Measurements from ENCODE around the gene PIGR.

The PIGR gene

GRCh38 chr1:206898915-206899431 lies 47.3 kb downstream of the PIGR start:
- Histone ChIP-seq H3K27ac (ENCODE audit: low read depth, low read length) (peak overlapping the region; percentile 73), H3K36me3 (ENCODE audit: insufficient read depth, low read length) (no peaks in the 10 kb centered on the region), H2AFZ (ENCODE audit: low read length, unreplicated experiment) (no peak overlapping the region), H3K27me3 (ENCODE audit: insufficient read depth, low read length) (no peaks in the 10 kb centered on the region), H3K79me2 (ENCODE audit: control insufficient read depth, insufficient read depth, low read length, unreplicated experiment) (no peaks in the 10 kb centered on the region), H3K4me1 (ENCODE audit: control insufficient read depth, insufficient read depth, low read length, unreplicated experiment) (peaks cover 56% of the 10 kb centered on the region), H3K4me3 (ENCODE audit: low read depth, low read length) (no peak overlapping the region)

- Histone ChIP-seq H3K4me1 (ENCODE audit: control insufficient read depth, insufficient read depth, low read length, unreplicated experiment) (peaks cover 55% of the 10 kb centered on the region), H3K27ac (ENCODE audit: low read depth, low read length) (peak overlapping the region; percentile 73), H3K79me2 (ENCODE audit: control insufficient read depth, insufficient read depth, low read length, unreplicated experiment) (no peaks in the 10 kb centered on the region), H2AFZ (ENCODE audit: low read length, unreplicated experiment) (peak overlapping the region; percentile 80), H3K36me3 (ENCODE audit: insufficient read depth, low read length) (no peaks in the 10 kb centered on the region), H3K27me3 (ENCODE audit: insufficient read depth, low read length) (no peaks in the 10 kb centered on the region), H3K4me3 (ENCODE audit: low read depth, low read length) (no peak overlapping the region)
Observed at GRCh38 chr1:206898089-206898914, 48.0 kb downstream of the PIGR start.

- peaks cover 63% of the 10 kb centered on the region for H3K4me1 ChIP-seq (ENCODE audit: control insufficient read depth, insufficient read depth, low read length, unreplicated experiment)
Observed at GRCh38 chr1:206897175-206897574, 49.1 kb downstream of the PIGR start, which contains the start of gene IL24. TSS of gene IL24 (plus strand) at chr1:206897443. CDS start at chr1:206897833, 390 bp downstream.

GRCh38 chr1:206896261-206896660 lies 50.0 kb downstream of the PIGR start:
- H3K27ac ChIP-seq (ENCODE audit: low read depth, low read length): peak overlapping the region; percentile 51; the same call in 1 of the 2 replicates
- no peaks in the 10 kb centered on the region for H3K36me3 ChIP-seq (ENCODE audit: insufficient read depth, low read length)
- H2AFZ ChIP-seq (ENCODE audit: low read length, unreplicated experiment): no peak overlapping the region
- H3K27me3 ChIP-seq (ENCODE audit: insufficient read depth, low read length): no peaks in the 10 kb centered on the region
- peaks cover 72% of the 10 kb centered on the region for H3K4me1 ChIP-seq (ENCODE audit: control insufficient read depth, insufficient read depth, low read length, unreplicated experiment)
- no peaks in the 10 kb centered on the region for H3K79me2 ChIP-seq (ENCODE audit: control insufficient read depth, insufficient read depth, low read length, unreplicated experiment)
- no peak overlapping the region for H3K4me3 ChIP-seq (ENCODE audit: low read depth, low read length)

More at GRCh38 chr1:206897175-206897574, 49.1 kb downstream of the PIGR start, which contains the start of gene IL24:
- no peaks in the 10 kb centered on the region for H3K79me2 ChIP-seq (ENCODE audit: control insufficient read depth, insufficient read depth, low read length, unreplicated experiment)
- peak within 1 kb of the TSS; percentile 73 for H3K27ac ChIP-seq (ENCODE audit: low read depth, low read length)
- peak within 1 kb of the TSS; percentile 80 for H2AFZ ChIP-seq (ENCODE audit: low read length, unreplicated experiment)
- H3K36me3 ChIP-seq (ENCODE audit: insufficient read depth, low read length): no peaks in the 10 kb centered on the region
- H3K27me3 ChIP-seq (ENCODE audit: insufficient read depth, low read length): no peaks in the 10 kb centered on the region
- H3K4me3 ChIP-seq (ENCODE audit: low read depth, low read length): no peak within 1 kb of the TSS

- Histone ChIP-seq H3K4me1 (ENCODE audit: control insufficient read depth, insufficient read depth, low read length, unreplicated experiment) (peaks cover 76% of the 10 kb centered on the region), H2AFZ (ENCODE audit: low read length, unreplicated experiment) (no peak overlapping the region), H3K4me3 (ENCODE audit: low read depth, low read length) (no peak overlapping the region), H3K27ac (ENCODE audit: low read depth, low read length) (peak overlapping the region; percentile 34), H3K27me3 (ENCODE audit: insufficient read depth, low read length) (no peaks in the 10 kb centered on the region), H3K36me3 (ENCODE audit: insufficient read depth, low read length) (no peaks in the 10 kb centered on the region), H3K79me2 (ENCODE audit: control insufficient read depth, insufficient read depth, low read length, unreplicated experiment) (no peaks in the 10 kb centered on the region)
Observed at GRCh38 chr1:206895837-206896242, 50.4 kb downstream of the PIGR start.

- H2AFZ ChIP-seq (ENCODE audit: low read length, unreplicated experiment): no peak overlapping the region
Observed at GRCh38 chr1:206895325-206895724, 50.9 kb downstream of the PIGR start.

GRCh38 chr1:206893380-206893779 lies 52.9 kb downstream of the PIGR start:
- Histone ChIP-seq H3K27ac (ENCODE audit: low read depth, low read length) (peak overlapping the region; percentile 94), H3K36me3 (ENCODE audit: insufficient read depth, low read length) (no peaks in the 10 kb centered on the region), H3K4me3 (ENCODE audit: low read depth, low read length) (no peak overlapping the region), H3K79me2 (ENCODE audit: control insufficient read depth, insufficient read depth, low read length, unreplicated experiment) (no peaks in the 10 kb centered on the region), H3K27me3 (ENCODE audit: insufficient read depth, low read length) (no peaks in the 10 kb centered on the region), H2AFZ (ENCODE audit: low read length, unreplicated experiment) (peak overlapping the region; percentile 37), H3K4me1 (ENCODE audit: control insufficient read depth, insufficient read depth, low read length, unreplicated experiment) (peaks cover 73% of the 10 kb centered on the region)

More at GRCh38 chr1:206895325-206895724, 50.9 kb downstream of the PIGR start:
- Histone ChIP-seq H3K36me3 (ENCODE audit: insufficient read depth, low read length) (no peaks in the 10 kb centered on the region), H3K27me3 (ENCODE audit: insufficient read depth, low read length) (no peaks in the 10 kb centered on the region), H3K79me2 (ENCODE audit: control insufficient read depth, insufficient read depth, low read length, unreplicated experiment) (no peaks in the 10 kb centered on the region), H3K27ac (ENCODE audit: low read depth, low read length) (peak overlapping the region; percentile 34), H3K4me1 (ENCODE audit: control insufficient read depth, insufficient read depth, low read length, unreplicated experiment) (peaks cover 81% of the 10 kb centered on the region), H3K4me3 (ENCODE audit: low read depth, low read length) (no peak overlapping the region)

- H3K27me3 ChIP-seq (ENCODE audit: insufficient read depth, low read length): no peaks in the 10 kb centered on the region
- H3K27ac ChIP-seq (ENCODE audit: low read depth, low read length): peak overlapping the region; percentile 94
Observed at GRCh38 chr1:206892351-206892984, 53.8 kb downstream of the PIGR start.

GRCh38 chr1:206891412-206891811 lies 54.9 kb downstream of the PIGR start:
- Histone ChIP-seq H3K27ac (ENCODE audit: low read depth, low read length) (peak overlapping the region; percentile 94), H3K4me1 (ENCODE audit: control insufficient read depth, insufficient read depth, low read length, unreplicated experiment) (peaks cover 68% of the 10 kb centered on the region), H3K79me2 (ENCODE audit: control insufficient read depth, insufficient read depth, low read length, unreplicated experiment) (no peaks in the 10 kb centered on the region), H2AFZ (ENCODE audit: low read length, unreplicated experiment) (no peak overlapping the region), H3K36me3 (ENCODE audit: insufficient read depth, low read length) (no peaks in the 10 kb centered on the region), H3K27me3 (ENCODE audit: insufficient read depth, low read length) (no peaks in the 10 kb centered on the region), H3K4me3 (ENCODE audit: low read depth, low read length) (no peak overlapping the region)

More at GRCh38 chr1:206892351-206892984, 53.8 kb downstream of the PIGR start:
- H3K4me1 ChIP-seq (ENCODE audit: control insufficient read depth, insufficient read depth, low read length, unreplicated experiment): peaks cover 73% of the 10 kb centered on the region
- no peaks in the 10 kb centered on the region for H3K36me3 ChIP-seq (ENCODE audit: insufficient read depth, low read length)
- H3K4me3 ChIP-seq (ENCODE audit: low read depth, low read length): no peak overlapping the region; the same call in 1 of the 2 replicates
- H2AFZ ChIP-seq (ENCODE audit: low read length, unreplicated experiment): no peak overlapping the region
- H3K79me2 ChIP-seq (ENCODE audit: control insufficient read depth, insufficient read depth, low read length, unreplicated experiment): no peaks in the 10 kb centered on the region

- peaks cover 58% of the 10 kb centered on the region for H3K4me1 ChIP-seq (ENCODE audit: control insufficient read depth, insufficient read depth, low read length, unreplicated experiment)
- no peaks in the 10 kb centered on the region for H3K27me3 ChIP-seq (ENCODE audit: insufficient read depth, low read length)
- H3K27ac ChIP-seq (ENCODE audit: low read depth, low read length): peak overlapping the region; percentile 94
- no peaks in the 10 kb centered on the region for H3K36me3 ChIP-seq (ENCODE audit: insufficient read depth, low read length)
- no peak overlapping the region for H2AFZ ChIP-seq (ENCODE audit: low read length, unreplicated experiment)
- H3K79me2 ChIP-seq (ENCODE audit: control insufficient read depth, insufficient read depth, low read length, unreplicated experiment): no peaks in the 10 kb centered on the region
- peak overlapping the region; percentile 32; the same call in 1 of the 2 replicates for H3K4me3 ChIP-seq (ENCODE audit: low read depth, low read length)
Observed at GRCh38 chr1:206890125-206891060, 55.9 kb downstream of the PIGR start.

Measured in ACC112 (cell line).